Liver (tissue), 3 donors: ENCODE results near the gene NINJ2.

Experiments
- CTCF ChIP-seq: fragments of 150-350 bp; IDR thresholded peaks from 2 replicates; pipeline ENCODE4 v1.5.1; 2017; ENCODE audit warnings: improper control_type of control experiment, low read depth, low read length; ENCODE audit not compliant: missing input control
- EGR1 ChIP-seq, 2 donors: IDR thresholded peaks; 2 replicates each; pipeline ENCODE4 v1.6.1; 2016 to 2018; ENCODE audit warnings: antibody characterized with exemption in 2 of 2, low read depth in 2 of 2
- FOXA1 ChIP-seq: IDR thresholded peaks from 2 replicates; pipeline ENCODE4 v1.6.1; 2016; ENCODE audit warnings: antibody characterized with exemption
- GABPA ChIP-seq, 2 donors: IDR thresholded peaks in 1 of 2; conservative IDR thresholded peaks in 1 of 2; 2 replicates each; pipeline ENCODE4 v1.6.1; 2016; ENCODE audit warnings: antibody characterized with exemption in 2 of 2, mild to moderate bottlenecking in 1 of 2, moderate library complexity in 1 of 2
- JUND ChIP-seq, 2 donors: IDR thresholded peaks; 2 replicates each; pipeline ENCODE4 v1.6.1; 2016; ENCODE audit warnings: antibody characterized with exemption in 2 of 2
- MAX ChIP-seq: IDR thresholded peaks from 2 replicates; pipeline ENCODE4 v1.6.1; 2016; ENCODE audit warnings: antibody characterized with exemption
- RAD21 ChIP-seq, 2 donors: IDR thresholded peaks; 2 replicates each; pipeline ENCODE4 v1.6.1; 2016; ENCODE audit warnings: antibody characterized with exemption in 2 of 2, mild to moderate bottlenecking in 2 of 2
- REST ChIP-seq: IDR thresholded peaks from 2 replicates; pipeline ENCODE4 v1.6.1; 2016; ENCODE audit warnings: antibody characterized with exemption, mild to moderate bottlenecking
- RXRA ChIP-seq, 2 donors: IDR thresholded peaks; 2 replicates each; pipeline ENCODE4 v1.6.1; 2017 to 2018; ENCODE audit warnings: antibody characterized with exemption in 2 of 2, mild to moderate bottlenecking in 1 of 2
- TAF1 ChIP-seq: conservative IDR thresholded peaks from 2 replicates; pipeline ENCODE4 v1.6.1; 2016; ENCODE audit warnings: antibody characterized with exemption, mild to moderate bottlenecking
- YY1 ChIP-seq: IDR thresholded peaks from 2 replicates; pipeline ENCODE4 v1.6.1; 2016; ENCODE audit warnings: antibody characterized with exemption, mild to moderate bottlenecking
- donor health status: healthy.
- donor health status: healthy.

- no peak for TF ChIP-seq MAX
- no peak for TF ChIP-seq CTCF
- no peak for TF ChIP-seq TAF1
- no peak for TF ChIP-seq RXRA (IDR thresholded peaks at IDR 0.05)
- TF ChIP-seq GABPA (IDR thresholded peaks at IDR 0.05 in 1 of 2, conservative IDR thresholded peaks at IDR 0.05 in 1 of 2): no peak
- TF ChIP-seq JUND (IDR thresholded peaks at IDR 0.05): no peak
- TF ChIP-seq EGR1 (IDR thresholded peaks at IDR 0.05; ENCODE audit: low read depth in 2 of 2): no peak
- no peak for TF ChIP-seq FOXA1
- TF ChIP-seq YY1: no peak
- TF ChIP-seq RAD21 (IDR thresholded peaks at IDR 0.05): no peak
- TF ChIP-seq REST: no peak
Measured at GRCh38 chr12:575129-575502, 88.1 kb downstream of the NINJ2 start.
